ENCODE data around the gene PEA15. TPM values are rescaled to one million over a fixed set of nuclear protein-coding genes. Genes with fewer than 3 reads are reported as not detected.

PEA15 gene
- total and polyA plus RNA-seq, 10 of the 15 experiments (the other 5 are each of a cell fraction or from before 2014, with no cell fraction given) = 15.1 to 269 (median 65.6) TPM

DNA sequence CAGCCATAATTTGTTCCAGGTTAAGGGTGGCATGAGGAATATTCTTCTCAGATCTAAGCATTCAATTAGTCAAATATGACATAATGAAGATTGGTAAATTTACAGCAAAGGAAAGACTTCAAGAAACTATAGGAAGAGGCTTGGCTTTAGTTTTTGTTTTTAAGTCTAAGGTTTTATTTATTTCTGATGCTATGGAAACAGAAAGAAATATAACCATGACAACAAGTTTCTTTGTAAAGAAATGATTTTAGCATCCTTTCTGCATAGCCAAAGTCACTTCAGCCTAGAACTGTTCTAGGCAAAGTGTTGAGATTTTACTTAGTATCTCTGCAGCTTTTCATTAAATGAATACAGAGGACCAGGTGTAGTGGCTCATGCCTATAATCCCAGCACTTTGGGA lies 27.7 kb downstream of the PEA15 start:
- DNase-seq (ENCODE audit: low read depth, low spot score) (no peak), FAIRE-seq (no peak), ATAC-seq (no peak)
- Histone ChIP-seq H3K4me1 (ENCODE audit: control insufficient read depth, insufficient read depth, low read length) (peaks cover 4% of the 10 kb centered on the region; the same call in 1 of the 2 replicates), H2AFZ (ENCODE audit: control insufficient read depth, low read depth, low read length) (no peak overlapping the region), H3K36me3 (ENCODE audit: control insufficient read depth in 2 of 2, insufficient read depth in 2 of 2, low read length in 1 of 2) (peaks cover 3 to 37% of the 10 kb centered on the region in 2 experiments), H3K27ac (ENCODE audit: control insufficient read depth, insufficient read depth) (no peak overlapping the region), H3K27me3 (replicated peaks in 1 of 2; ENCODE audit: control insufficient read depth in 2 of 2, insufficient read depth in 2 of 2, low read length in 1 of 2) (no peaks in the 10 kb centered on the region), H3K9me3 (replicated peaks; ENCODE audit: control insufficient read depth, insufficient read depth, low read length) (no peaks in the 10 kb centered on the region), H3K9ac (ENCODE audit: control insufficient read depth, insufficient read depth, low read length) (no peak overlapping the region), H3K79me2 (ENCODE audit: control insufficient read depth, insufficient read depth, low read length) (no peaks in the 10 kb centered on the region; the same call in 1 of the 2 replicates), H4K20me1 (ENCODE audit: control insufficient read depth, insufficient read depth) (no peaks in the 10 kb centered on the region), H3K4me2 (ENCODE audit: control insufficient read depth, insufficient read depth) (no peak overlapping the region), H3K4me3 (no peak overlapping the region)
- ChIA-PET RAD21 (ENCODE audit: unreplicated experiment) (interaction anchor here (0.8 to 2.9 kb wide), 2 partner anchors 19 to 21 kb away, joined by 3 to 10 read pairs; no protein-coding TSS in a partner anchor), SMC1A (ENCODE audit: uncharacterized antibody, unreplicated experiment) (interaction anchor here (0.9 to 3.6 kb wide), 8 partner anchors 11 to 59 kb away, joined by 3 to 24 read pairs (median 3); no protein-coding TSS in a partner anchor), CTCF (interaction anchor here (1.1 to 2.4 kb wide), 8 partner anchors 10 to 154 kb away, joined by 3 to 12 read pairs (median 7); no protein-coding TSS in a partner anchor), POLR2A (interaction anchor here (1.0 kb wide), 1 partner anchor 15 kb away, joined by 3 read pairs; no protein-coding TSS in a partner anchor)
- intact Hi-C loops (cut with micrococcal nuclease; ENCODE audit: unreplicated experiment) = no loop called here
- BruUV-seq (replicated peaks) = no TSS peak
- in situ Hi-C loops (cut with MboI) = no loop called here
- TF ChIP-seq IRF4 (IDR thresholded peaks at IDR 0.05; ENCODE audit: low read depth, low read length) (no peak), SRF (IDR thresholded peaks at IDR 0.05; ENCODE audit: low read depth in 2 of 2, low read length in 2 of 2) (no peak), CHD1 (IDR thresholded peaks at IDR 0.05; ENCODE audit: low read depth, low read length) (no peak), SREBF2 (IDR thresholded peaks at IDR 0.05; ENCODE audit: low read length) (no peak), FOS (IDR thresholded peaks at IDR 0.05; ENCODE audit: borderline replicate concordance, extremely low read depth, insufficient read length) (no peak), SIN3A (IDR thresholded peaks at IDR 0.05; ENCODE audit: low read depth, low read length) (no peak), ZNF622 (IDR thresholded peaks at IDR 0.05) (no peak), EGR1 (IDR thresholded peaks at IDR 0.05; ENCODE audit: borderline replicate concordance in 1 of 2, low read depth in 2 of 2, low read length in 2 of 2) (no peak), SREBF1 (IDR thresholded peaks at IDR 0.05; ENCODE audit: low read length) (no peak), SMAD5 (IDR thresholded peaks at IDR 0.05; ENCODE audit: low read depth) (no peak), SP1 (IDR thresholded peaks at IDR 0.05; ENCODE audit: low read depth, low read length) (no peak)
- TF ChIP-seq, protein P1, sequence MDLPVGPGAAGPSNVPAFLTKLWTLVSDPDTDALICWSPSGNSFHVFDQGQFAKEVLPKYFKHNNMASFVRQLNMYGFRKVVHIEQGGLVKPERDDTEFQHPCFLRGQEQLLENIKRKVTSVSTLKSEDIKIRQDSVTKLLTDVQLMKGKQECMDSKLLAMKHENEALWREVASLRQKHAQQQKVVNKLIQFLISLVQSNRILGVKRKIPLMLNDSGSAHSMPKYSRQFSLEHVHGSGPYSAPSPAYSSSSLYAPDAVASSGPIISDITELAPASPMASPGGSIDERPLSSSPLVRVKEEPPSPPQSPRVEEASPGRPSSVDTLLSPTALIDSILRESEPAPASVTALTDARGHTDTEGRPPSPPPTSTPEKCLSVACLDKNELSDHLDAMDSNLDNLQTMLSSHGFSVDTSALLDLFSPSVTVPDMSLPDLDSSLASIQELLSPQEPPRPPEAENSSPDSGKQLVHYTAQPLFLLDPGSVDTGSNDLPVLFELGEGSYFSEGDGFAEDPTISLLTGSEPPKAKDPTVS (IDR thresholded peaks at IDR 0.05; ENCODE audit: low read depth, low read length) = no peak
- TF ChIP-seq, protein P2, sequence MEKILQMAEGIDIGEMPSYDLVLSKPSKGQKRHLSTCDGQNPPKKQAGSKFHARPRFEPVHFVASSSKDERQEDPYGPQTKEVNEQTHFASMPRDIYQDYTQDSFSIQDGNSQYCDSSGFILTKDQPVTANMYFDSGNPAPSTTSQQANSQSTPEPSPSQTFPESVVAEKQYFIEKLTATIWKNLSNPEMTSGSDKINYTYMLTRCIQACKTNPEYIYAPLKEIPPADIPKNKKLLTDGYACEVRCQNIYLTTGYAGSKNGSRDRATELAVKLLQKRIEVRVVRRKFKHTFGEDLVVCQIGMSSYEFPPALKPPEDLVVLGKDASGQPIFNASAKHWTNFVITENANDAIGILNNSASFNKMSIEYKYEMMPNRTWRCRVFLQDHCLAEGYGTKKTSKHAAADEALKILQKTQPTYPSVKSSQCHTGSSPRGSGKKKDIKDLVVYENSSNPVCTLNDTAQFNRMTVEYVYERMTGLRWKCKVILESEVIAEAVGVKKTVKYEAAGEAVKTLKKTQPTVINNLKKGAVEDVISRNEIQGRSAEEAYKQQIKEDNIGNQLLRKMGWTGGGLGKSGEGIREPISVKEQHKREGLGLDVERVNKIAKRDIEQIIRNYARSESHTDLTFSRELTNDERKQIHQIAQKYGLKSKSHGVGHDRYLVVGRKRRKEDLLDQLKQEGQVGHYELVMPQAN (conservative IDR thresholded peaks at IDR 0.05) = no peak
- TF ChIP-seq, protein P3, sequence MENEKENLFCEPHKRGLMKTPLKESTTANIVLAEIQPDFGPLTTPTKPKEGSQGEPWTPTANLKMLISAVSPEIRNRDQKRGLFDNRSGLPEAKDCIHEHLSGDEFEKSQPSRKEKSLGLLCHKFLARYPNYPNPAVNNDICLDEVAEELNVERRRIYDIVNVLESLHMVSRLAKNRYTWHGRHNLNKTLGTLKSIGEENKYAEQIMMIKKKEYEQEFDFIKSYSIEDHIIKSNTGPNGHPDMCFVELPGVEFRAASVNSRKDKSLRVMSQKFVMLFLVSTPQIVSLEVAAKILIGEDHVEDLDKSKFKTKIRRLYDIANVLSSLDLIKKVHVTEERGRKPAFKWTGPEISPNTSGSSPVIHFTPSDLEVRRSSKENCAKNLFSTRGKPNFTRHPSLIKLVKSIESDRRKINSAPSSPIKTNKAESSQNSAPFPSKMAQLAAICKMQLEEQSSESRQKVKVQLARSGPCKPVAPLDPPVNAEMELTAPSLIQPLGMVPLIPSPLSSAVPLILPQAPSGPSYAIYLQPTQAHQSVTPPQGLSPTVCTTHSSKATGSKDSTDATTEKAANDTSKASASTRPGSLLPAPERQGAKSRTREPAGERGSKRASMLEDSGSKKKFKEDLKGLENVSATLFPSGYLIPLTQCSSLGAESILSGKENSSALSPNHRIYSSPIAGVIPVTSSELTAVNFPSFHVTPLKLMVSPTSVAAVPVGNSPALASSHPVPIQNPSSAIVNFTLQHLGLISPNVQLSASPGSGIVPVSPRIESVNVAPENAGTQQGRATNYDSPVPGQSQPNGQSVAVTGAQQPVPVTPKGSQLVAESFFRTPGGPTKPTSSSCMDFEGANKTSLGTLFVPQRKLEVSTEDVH (IDR thresholded peaks at IDR 0.05; ENCODE audit: low read depth, partially characterized antibody) = no peak
- TF ChIP-seq, protein P4, sequence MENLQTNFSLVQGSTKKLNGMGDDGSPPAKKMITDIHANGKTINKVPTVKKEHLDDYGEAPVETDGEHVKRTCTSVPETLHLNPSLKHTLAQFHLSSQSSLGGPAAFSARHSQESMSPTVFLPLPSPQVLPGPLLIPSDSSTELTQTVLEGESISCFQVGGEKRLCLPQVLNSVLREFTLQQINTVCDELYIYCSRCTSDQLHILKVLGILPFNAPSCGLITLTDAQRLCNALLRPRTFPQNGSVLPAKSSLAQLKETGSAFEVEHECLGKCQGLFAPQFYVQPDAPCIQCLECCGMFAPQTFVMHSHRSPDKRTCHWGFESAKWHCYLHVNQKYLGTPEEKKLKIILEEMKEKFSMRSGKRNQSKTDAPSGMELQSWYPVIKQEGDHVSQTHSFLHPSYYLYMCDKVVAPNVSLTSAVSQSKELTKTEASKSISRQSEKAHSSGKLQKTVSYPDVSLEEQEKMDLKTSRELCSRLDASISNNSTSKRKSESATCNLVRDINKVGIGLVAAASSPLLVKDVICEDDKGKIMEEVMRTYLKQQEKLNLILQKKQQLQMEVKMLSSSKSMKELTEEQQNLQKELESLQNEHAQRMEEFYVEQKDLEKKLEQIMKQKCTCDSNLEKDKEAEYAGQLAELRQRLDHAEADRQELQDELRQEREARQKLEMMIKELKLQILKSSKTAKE (IDR thresholded peaks at IDR 0.05; ENCODE audit: low read depth, poor library complexity, severe bottlenecking) = no peak
- TF ChIP-seq, protein P5, sequence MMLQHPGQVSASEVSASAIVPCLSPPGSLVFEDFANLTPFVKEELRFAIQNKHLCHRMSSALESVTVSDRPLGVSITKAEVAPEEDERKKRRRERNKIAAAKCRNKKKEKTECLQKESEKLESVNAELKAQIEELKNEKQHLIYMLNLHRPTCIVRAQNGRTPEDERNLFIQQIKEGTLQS (IDR thresholded peaks at IDR 0.05; ENCODE audit: borderline replicate concordance, extremely low read depth, low read depth, low read length) = no peak

Data from GM12878 (cell line).